Endothelial cell of umbilical vein (primary cell): ENCODE measurements around the gene SENP8. TPM values are rescaled to one million over a fixed set of nuclear protein-coding genes. Genes with fewer than 3 reads are reported as not detected.

Source experiments
- BruUV-seq: library from RNA; stranded (reverse); fragments of 400-500 nt; replicated peaks from 2 replicates; lab custom pipeline; 2021; lab: Mats Ljungman, UMichigan
- CTCF ChIA-PET: fragments of 300-600, 350-600 bp; sonication (Branson Sonifier 250); formaldehyde crosslinking; loops from one replicate; lab custom pipeline; 2021; ENCODE audit warnings: antibody characterized with exemption, inconsistent platforms; lab: Charles Lee
- POLR2A ChIA-PET: fragments of 300-600, 350-600 bp; sonication (Branson Sonifier 250); formaldehyde crosslinking; loops from one replicate; lab custom pipeline; 2021; ENCODE audit warnings: antibody characterized with exemption, inconsistent platforms; lab: Charles Lee
- DNase-seq: peaks from one replicate; pipeline ENCODE4 v3.0.0-alpha.2; 2011; ENCODE audit warnings: low read depth, low spot score
- FAIRE-seq: peaks from 2 replicates; lab custom pipeline; 2011; peaks lifted over from hg19 to GRCh38; lab: Jason Lieb, UNC
- H2AFZ ChIP-seq: 2 replicates; pipeline ENCODE4 v1.6.0; 2012; ENCODE audit warnings: low read depth, low read length, control low read depth, inconsistent platforms
- H3K27ac ChIP-seq: 2 replicates; pipeline ENCODE4 v1.5.1; 2011; ENCODE audit warnings: low read depth, mild to moderate bottlenecking, control low read depth, low read length, moderate library complexity; ENCODE audit not compliant: insufficient read depth
- H3K27me3 ChIP-seq, 2 experiments: 2 replicates each; pipeline versions ENCODE4 v1.6.0 to v1.6.1; 2011; ENCODE audit warnings: low read length in 2 of 2, mixed read lengths in 1 of 2; ENCODE audit not compliant: control insufficient read depth in 2 of 2, insufficient read depth in 2 of 2
- H3K36me3 ChIP-seq, 2 experiments: 2 replicates in 1 of 2; 3 replicates in 1 of 2; pipeline ENCODE4 v1.5.1; 2011; ENCODE audit warnings: low read length in 2 of 2, mild to moderate bottlenecking in 1 of 2, moderate library complexity in 1 of 2; ENCODE audit not compliant: control insufficient read depth in 2 of 2, insufficient read depth in 2 of 2; ENCODE audit errors: extremely low read depth in 1 of 2
- H3K4me1 ChIP-seq: 3 replicates; pipeline ENCODE4 v1.5.1; 2011; ENCODE audit warnings: mild to moderate bottlenecking, low read length; ENCODE audit not compliant: control insufficient read depth, insufficient read depth; ENCODE audit errors: extremely low read depth
- H3K4me2 ChIP-seq: 2 replicates; pipeline ENCODE4 v1.6.1; 2011; ENCODE audit warnings: low read length, control low read depth, mixed read lengths; ENCODE audit not compliant: insufficient read depth
- H3K4me3 ChIP-seq, 3 experiments: fragments of 200-600 bp in 1 of 3; sonication (generic), shearing (Covaris generic) in 1 of 3; replicated peaks in 1 of 3; 2 replicates each; pipeline ENCODE4 v1.5.1; 2011 to 2016; ENCODE audit warnings: control low read depth in 3 of 3, low read length in 3 of 3, mild to moderate bottlenecking in 2 of 3, inconsistent platforms in 1 of 3, low read depth in 1 of 3, moderate library complexity in 1 of 3; ENCODE audit not compliant: insufficient read depth in 1 of 3
- H3K79me2 ChIP-seq: 2 replicates; pipeline ENCODE4 v1.6.0; 2012; ENCODE audit warnings: low read length, inconsistent platforms; ENCODE audit not compliant: control insufficient read depth, insufficient read depth
- H3K9ac ChIP-seq: replicated peaks from 2 replicates; pipeline ENCODE3; 2011; ENCODE audit warnings: low read length, control low read depth; ENCODE audit not compliant: insufficient read depth; ENCODE audit errors: extremely low read depth
- H3K9me1 ChIP-seq: replicated peaks from 3 replicates; pipeline ENCODE4 v1.6.0; 2011; ENCODE audit warnings: mild to moderate bottlenecking, low read length; ENCODE audit not compliant: control insufficient read depth, insufficient read depth; ENCODE audit errors: extremely low read depth
- H3K9me3 ChIP-seq: replicated peaks from 2 replicates; pipeline ENCODE4 v1.5.1; 2012; ENCODE audit warnings: low read length, inconsistent platforms; ENCODE audit not compliant: control insufficient read depth, insufficient read depth
- H4K20me1 ChIP-seq: replicated peaks from 2 replicates; pipeline ENCODE3; 2011; ENCODE audit warnings: mild to moderate bottlenecking, low read length; ENCODE audit not compliant: control insufficient read depth, insufficient read depth; ENCODE audit errors: extremely low read depth
- EZH2 ChIP-seq: IDR thresholded peaks from 2 replicates; pipeline ENCODE4 v1.6.1; 2012; ENCODE audit warnings: borderline replicate concordance, low read depth, mild to moderate bottlenecking, moderate library complexity, low read length, inconsistent platforms; ENCODE audit not compliant: severe bottlenecking
- FOS ChIP-seq: IDR thresholded peaks from 2 replicates; pipeline ENCODE4 v1.6.1; 2011; ENCODE audit warnings: mild to moderate bottlenecking, low read length, moderate library complexity, borderline replicate concordance; ENCODE audit not compliant: insufficient read depth
- GATA2 ChIP-seq: IDR thresholded peaks from 2 replicates; pipeline ENCODE4 v1.7.0; 2011; ENCODE audit warnings: low read depth, mild to moderate bottlenecking, moderate library complexity, mixed read lengths, low read length; ENCODE audit not compliant: insufficient read length, insufficient read depth
- JUN ChIP-seq: IDR thresholded peaks from 2 replicates; pipeline ENCODE4 v1.6.1; 2011; ENCODE audit warnings: borderline replicate concordance, low read depth; ENCODE audit not compliant: insufficient read length, insufficient read depth
- MYC ChIP-seq: IDR thresholded peaks from one replicate; pipeline ENCODE4 v1.6.1; 2011; ENCODE audit warnings: mild to moderate bottlenecking, low read depth, low read length
- POLR2A ChIP-seq: IDR thresholded peaks from 2 replicates; pipeline ENCODE4 v1.6.1; 2012; ENCODE audit warnings: low read depth, mild to moderate bottlenecking, control low read depth, low read length
- POLR2AphosphoS5 ChIP-seq: IDR thresholded peaks from 2 replicates; pipeline ENCODE4 v1.6.1; 2012; ENCODE audit warnings: low read depth, mild to moderate bottlenecking, control low read depth, low read length, moderate library complexity; ENCODE audit not compliant: insufficient read depth
- dilution Hi-C: fragments of 300-500 bp; cut with MboI; formaldehyde crosslinking; loops from one replicate; pipeline ENCODE4 v1.15.0; 2019; ENCODE audit warnings: low sequenced_read_pairs; ENCODE audit not compliant: extremely low pct_ligation_motif_present
- intact Hi-C: fragments of 100-400 bp; cut with micrococcal nuclease; formaldehyde crosslinking; loops from one replicate; pipeline ENCODE4 v1.10.0; 2022
- polyA plus RNA-seq, 4 experiments: library from polyadenylated mRNA; depleted of rRNA in 3 of 4; stranded (reverse) in 3 of 4; unstranded in 1 of 4; fragments of >200 nt; gene quantifications; 2 replicates each; pipeline versions ENCODE4 v1.2.1 to v1.2.3, GENCODE V29; 2011 to 2012; ENCODE audit warnings: missing spikeins in 1 of 4
- total RNA-seq: library from RNA; stranded (reverse); gene quantifications from 2 replicates; pipeline ENCODE4 v1.2.3, GENCODE V29; 2021
- TF ChIP-seq, protein P1 (sequence below): IDR thresholded peaks from 2 replicates; pipeline ENCODE4 v1.6.1; 2011; ENCODE audit not compliant: insufficient read depth, insufficient read length
- TF ChIP-seq, protein P2 (sequence below), 2 donors: IDR thresholded peaks; 1 replicate in 1 of 2; 2 replicates in 1 of 2; pipeline ENCODE4 v1.5.1; 2011; ENCODE audit warnings: low read length in 2 of 2, mild to moderate bottlenecking in 2 of 2, moderate library complexity in 2 of 2, control low read depth in 1 of 2, inconsistent platforms in 1 of 2, low read depth in 1 of 2; ENCODE audit not compliant: insufficient read depth in 1 of 2; ENCODE audit errors: extremely low read depth in 1 of 2

SENP8 gene
- total and polyA plus RNA-seq, 2 donors (not counting 3 experiments of a cell fraction or from before 2014, with no cell fraction given), result 0.91 to 1.3 TPM

DNA sequence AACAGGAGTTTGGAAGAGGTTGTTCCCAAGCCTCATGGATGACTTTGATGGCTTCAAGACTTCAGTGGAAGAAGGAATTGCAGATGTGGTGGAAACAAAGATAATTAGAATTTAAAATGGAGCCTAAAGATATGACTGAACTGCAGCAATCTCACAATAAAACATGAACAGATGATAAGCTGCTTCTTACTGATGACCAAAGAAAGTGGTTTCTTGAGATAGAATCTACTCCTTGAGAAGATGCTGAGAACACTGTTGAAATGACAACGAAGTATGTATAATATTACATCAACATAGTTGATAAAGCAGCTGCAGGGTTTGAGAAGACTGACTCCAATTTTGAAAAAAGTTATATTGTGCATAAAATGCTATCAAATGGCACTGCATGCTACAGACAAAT lies 21.4 kb upstream of the SENP8 start:
- TF ChIP-seq POLR2AphosphoS5 (no peak), POLR2A (no peak), GATA2 (no peak), MYC (no peak), FOS (no peak), JUN (no peak), EZH2 (no peak)
- TF ChIP-seq, protein P1, sequence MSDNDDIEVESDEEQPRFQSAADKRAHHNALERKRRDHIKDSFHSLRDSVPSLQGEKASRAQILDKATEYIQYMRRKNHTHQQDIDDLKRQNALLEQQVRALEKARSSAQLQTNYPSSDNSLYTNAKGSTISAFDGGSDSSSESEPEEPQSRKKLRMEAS, result no peak
- TF ChIP-seq, protein P2, sequence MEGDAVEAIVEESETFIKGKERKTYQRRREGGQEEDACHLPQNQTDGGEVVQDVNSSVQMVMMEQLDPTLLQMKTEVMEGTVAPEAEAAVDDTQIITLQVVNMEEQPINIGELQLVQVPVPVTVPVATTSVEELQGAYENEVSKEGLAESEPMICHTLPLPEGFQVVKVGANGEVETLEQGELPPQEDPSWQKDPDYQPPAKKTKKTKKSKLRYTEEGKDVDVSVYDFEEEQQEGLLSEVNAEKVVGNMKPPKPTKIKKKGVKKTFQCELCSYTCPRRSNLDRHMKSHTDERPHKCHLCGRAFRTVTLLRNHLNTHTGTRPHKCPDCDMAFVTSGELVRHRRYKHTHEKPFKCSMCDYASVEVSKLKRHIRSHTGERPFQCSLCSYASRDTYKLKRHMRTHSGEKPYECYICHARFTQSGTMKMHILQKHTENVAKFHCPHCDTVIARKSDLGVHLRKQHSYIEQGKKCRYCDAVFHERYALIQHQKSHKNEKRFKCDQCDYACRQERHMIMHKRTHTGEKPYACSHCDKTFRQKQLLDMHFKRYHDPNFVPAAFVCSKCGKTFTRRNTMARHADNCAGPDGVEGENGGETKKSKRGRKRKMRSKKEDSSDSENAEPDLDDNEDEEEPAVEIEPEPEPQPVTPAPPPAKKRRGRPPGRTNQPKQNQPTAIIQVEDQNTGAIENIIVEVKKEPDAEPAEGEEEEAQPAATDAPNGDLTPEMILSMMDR (IDR thresholded peaks at IDR 0.05; ENCODE audit: extremely low read depth in 1 of 2, insufficient read depth in 1 of 2, low read depth in 1 of 2, low read length in 2 of 2), result no peak

More for the DNA sequence above, 21.4 kb upstream of the SENP8 start:
- dilution Hi-C loops, result no loop called here
- ChIA-PET CTCF (no interaction called here), POLR2A (no interaction called here)
- Histone ChIP-seq H3K4me3 (no peak overlapping the region), H3K36me3 (no peaks in the 10 kb centered on the region), H3K4me1 (no peaks in the 10 kb centered on the region), H3K9me1 (no peaks in the 10 kb centered on the region), H2AFZ (no peak overlapping the region), H3K9ac (no peak overlapping the region), H3K27ac (no peak overlapping the region), H4K20me1 (no peaks in the 10 kb centered on the region), H3K9me3 (no peaks in the 10 kb centered on the region), H3K79me2 (no peaks in the 10 kb centered on the region), H3K27me3 (no peaks in the 10 kb centered on the region), H3K4me2 (no peak overlapping the region)
- no peak for DNase-seq
- intact Hi-C loops, result no loop called here
- peak; percentile 42 for FAIRE-seq
- no TSS peak for BruUV-seq
